Osteoblast (primary cell): ENCODE results near the gene MAGOHB. TPM values are rescaled to one million over a fixed set of nuclear protein-coding genes. Genes with fewer than 3 reads are reported as not detected.

Source experiments
- DNase-seq: peaks from one replicate; pipeline ENCODE4 v3.0.0; 2011; ENCODE audit warnings: low spot score, mixed read lengths; ENCODE audit not compliant: insufficient read length; ENCODE audit errors: missing footprints
- H2AFZ ChIP-seq: 2 replicates; pipeline ENCODE4 v1.6.0; 2011; ENCODE audit warnings: mild to moderate bottlenecking, low read length
- H3K27ac ChIP-seq: 2 replicates; pipeline ENCODE4 v1.5.1; 2011; ENCODE audit warnings: mild to moderate bottlenecking, low read depth, low read length, moderate library complexity
- H3K27me3 ChIP-seq: 2 replicates; pipeline ENCODE4 v1.6.0; 2012; ENCODE audit warnings: mild to moderate bottlenecking, control low read depth, inconsistent platforms, low read length, moderate library complexity; ENCODE audit not compliant: insufficient read depth
- H3K36me3 ChIP-seq: 2 replicates; pipeline ENCODE4 v1.5.1; 2011; ENCODE audit warnings: mild to moderate bottlenecking, low read length, control low read depth, moderate library complexity; ENCODE audit not compliant: insufficient read depth
- H3K4me1 ChIP-seq: 2 replicates; pipeline ENCODE4 v1.5.1; 2011; ENCODE audit warnings: mild to moderate bottlenecking, low read length, control low read depth, moderate library complexity; ENCODE audit not compliant: insufficient read depth
- H3K4me2 ChIP-seq: 2 replicates; pipeline ENCODE4 v1.6.0; 2011; ENCODE audit warnings: mild to moderate bottlenecking, low read length; ENCODE audit not compliant: insufficient read depth
- H3K4me3 ChIP-seq: fragments of 200-600 bp; sonication (generic); 3 replicates; pipeline ENCODE4 v1.5.1; 2012; ENCODE audit warnings: mild to moderate bottlenecking, low read length, inconsistent platforms; ENCODE audit not compliant: insufficient read depth
- H3K79me2 ChIP-seq: 2 replicates; pipeline ENCODE4 v1.6.0; 2012; ENCODE audit warnings: mild to moderate bottlenecking, low read length, control low read depth, inconsistent platforms; ENCODE audit not compliant: insufficient read depth
- H3K9me3 ChIP-seq: 2 replicates; pipeline ENCODE4 v1.5.1; 2011; ENCODE audit warnings: low read depth, low read length, control low read depth
- H4K20me1 ChIP-seq: 2 replicates; pipeline ENCODE4 v1.6.0; 2012; ENCODE audit warnings: mild to moderate bottlenecking, low read length, control low read depth; ENCODE audit not compliant: insufficient read depth
- total RNA-seq: library from RNA; depleted of rRNA; stranded (reverse); fragments of >200 nt; gene quantifications from 2 replicates; pipeline ENCODE4 v1.2.3, GENCODE V29; 2012
- TF ChIP-seq, protein P1 (sequence below): IDR thresholded peaks from 2 replicates; pipeline ENCODE4 v1.5.1; 2011; ENCODE audit warnings: mild to moderate bottlenecking, low read depth, low read length, moderate library complexity; ENCODE audit errors: extremely low read depth

MAGOHB gene
- total RNA-seq, 1 donor, result 16.3 TPM

DNA sequence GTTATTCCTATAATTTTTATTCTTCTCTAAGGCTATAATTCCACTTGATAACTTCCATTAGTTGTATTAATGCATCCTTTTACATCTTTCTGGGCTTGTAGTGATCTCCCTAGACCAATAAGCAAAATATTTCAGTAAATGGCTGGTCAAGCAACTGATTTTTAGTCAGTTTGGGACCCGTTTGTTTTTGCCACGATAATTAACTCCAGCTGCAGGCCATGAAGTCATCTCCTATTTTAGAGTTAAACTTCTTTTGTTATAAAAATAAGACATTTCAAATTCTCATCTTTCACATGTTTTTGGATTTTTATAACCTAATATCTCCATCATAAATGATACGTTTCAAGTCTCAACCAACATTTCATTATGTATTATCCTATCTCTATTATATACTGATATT is 49.4 kb downstream of the MAGOHB start:
- peaks cover 6% of the 10 kb centered on the region for H3K4me1 ChIP-seq
- H3K36me3 ChIP-seq, result no peaks in the 10 kb centered on the region
- no peak overlapping the region for H3K4me2 ChIP-seq
- no peaks in the 10 kb centered on the region for H3K79me2 ChIP-seq
- no peak overlapping the region for H3K27ac ChIP-seq
- H3K27me3 ChIP-seq, result no peaks in the 10 kb centered on the region
- H3K9me3 ChIP-seq, result no peaks in the 10 kb centered on the region
- TF ChIP-seq, protein P1, sequence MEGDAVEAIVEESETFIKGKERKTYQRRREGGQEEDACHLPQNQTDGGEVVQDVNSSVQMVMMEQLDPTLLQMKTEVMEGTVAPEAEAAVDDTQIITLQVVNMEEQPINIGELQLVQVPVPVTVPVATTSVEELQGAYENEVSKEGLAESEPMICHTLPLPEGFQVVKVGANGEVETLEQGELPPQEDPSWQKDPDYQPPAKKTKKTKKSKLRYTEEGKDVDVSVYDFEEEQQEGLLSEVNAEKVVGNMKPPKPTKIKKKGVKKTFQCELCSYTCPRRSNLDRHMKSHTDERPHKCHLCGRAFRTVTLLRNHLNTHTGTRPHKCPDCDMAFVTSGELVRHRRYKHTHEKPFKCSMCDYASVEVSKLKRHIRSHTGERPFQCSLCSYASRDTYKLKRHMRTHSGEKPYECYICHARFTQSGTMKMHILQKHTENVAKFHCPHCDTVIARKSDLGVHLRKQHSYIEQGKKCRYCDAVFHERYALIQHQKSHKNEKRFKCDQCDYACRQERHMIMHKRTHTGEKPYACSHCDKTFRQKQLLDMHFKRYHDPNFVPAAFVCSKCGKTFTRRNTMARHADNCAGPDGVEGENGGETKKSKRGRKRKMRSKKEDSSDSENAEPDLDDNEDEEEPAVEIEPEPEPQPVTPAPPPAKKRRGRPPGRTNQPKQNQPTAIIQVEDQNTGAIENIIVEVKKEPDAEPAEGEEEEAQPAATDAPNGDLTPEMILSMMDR, result no peak
- no peaks in the 10 kb centered on the region for H4K20me1 ChIP-seq
- no peak overlapping the region for H2AFZ ChIP-seq
- DNase-seq, result no peak
- no peak overlapping the region for H3K4me3 ChIP-seq

GRCh38 chr12:10563002-10563401 is 50.4 kb downstream of the MAGOHB start:
- Histone ChIP-seq H3K36me3 (no peaks in the 10 kb centered on the region), H3K9me3 (no peaks in the 10 kb centered on the region), H3K4me2 (no peak overlapping the region), H3K4me1 (peaks cover 6% of the 10 kb centered on the region), H3K79me2 (no peaks in the 10 kb centered on the region), H2AFZ (peak overlapping the region; percentile 77), H3K4me3 (no peak overlapping the region), H3K27ac (no peak overlapping the region), H4K20me1 (no peaks in the 10 kb centered on the region), H3K27me3 (peaks cover under 1% of the 10 kb centered on the region)
- no peak for DNase-seq
- TF ChIP-seq, protein P1, result no peak

GRCh38 chr12:10562306-10562933 is 51.0 kb downstream of the MAGOHB start:
- peak; percentile 78 for DNase-seq
- Histone ChIP-seq H3K9me3 (no peaks in the 10 kb centered on the region), H3K36me3 (no peaks in the 10 kb centered on the region), H3K27me3 (peaks cover 4% of the 10 kb centered on the region), H3K27ac (no peak overlapping the region), H3K79me2 (no peaks in the 10 kb centered on the region), H4K20me1 (no peaks in the 10 kb centered on the region), H2AFZ (peak overlapping the region; percentile 77), H3K4me3 (no peak overlapping the region), H3K4me2 (no peak overlapping the region), H3K4me1 (peaks cover 6% of the 10 kb centered on the region)
- TF ChIP-seq, protein P1, result peak; percentile 62

- TF ChIP-seq, protein P1, result no peak
- H3K9me3 ChIP-seq, result no peaks in the 10 kb centered on the region
- no peak overlapping the region for H3K27ac ChIP-seq
- no peak overlapping the region for H3K4me3 ChIP-seq
- no peaks in the 10 kb centered on the region for H3K79me2 ChIP-seq
- H3K36me3 ChIP-seq, result no peaks in the 10 kb centered on the region
- H2AFZ ChIP-seq, result no peak overlapping the region
- H3K27me3 ChIP-seq, result peaks cover 4% of the 10 kb centered on the region
- H3K4me2 ChIP-seq, result no peak overlapping the region
- H3K4me1 ChIP-seq, result peaks cover 6% of the 10 kb centered on the region
- peak; percentile 51 for DNase-seq
- H4K20me1 ChIP-seq, result no peaks in the 10 kb centered on the region
Observed at GRCh38 chr12:10559244-10559643, 54.2 kb downstream of the MAGOHB start.
